ENCODE measurements around the gene S100A11.

S100A11 gene

DNA sequence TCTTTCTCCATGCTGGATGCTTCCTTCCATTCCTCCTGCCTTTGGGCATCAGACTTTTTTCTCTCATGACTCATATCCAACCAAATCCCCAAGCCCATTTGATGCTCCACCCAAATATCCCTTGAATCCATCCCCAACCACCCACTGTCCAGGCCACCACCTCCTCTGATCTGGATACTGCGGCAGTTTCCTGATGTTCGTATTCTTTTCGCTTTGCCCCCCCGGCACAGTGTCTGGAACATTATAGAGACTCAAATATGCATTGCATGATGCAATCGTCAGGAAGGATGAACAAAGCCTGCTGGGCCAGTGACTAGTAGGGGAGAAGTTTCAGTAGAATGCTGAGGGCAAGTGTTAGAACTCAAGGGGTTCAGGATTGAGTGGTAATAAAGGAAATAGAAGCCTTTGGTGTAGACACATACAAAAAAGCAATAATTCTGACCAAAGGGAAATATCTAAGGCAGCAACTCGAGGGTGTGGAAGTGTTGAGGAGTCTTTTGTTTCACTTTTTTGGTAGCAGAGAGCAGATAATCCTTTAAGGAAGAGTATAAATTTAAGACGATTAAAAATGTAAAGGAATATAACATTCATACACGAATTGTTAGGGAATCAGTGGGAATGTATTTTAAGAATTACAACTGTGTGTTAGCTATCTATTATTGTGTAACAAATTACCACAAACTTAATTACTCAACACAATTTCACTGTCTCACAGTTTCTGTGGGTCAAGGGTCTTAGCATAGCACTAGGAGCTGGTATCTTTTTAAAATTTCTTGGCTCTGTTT lies 7.5 kb downstream of the S100A11 start:
- H3K4me1 ChIP-seq (ENCODE audit: insufficient read depth, low read length), result peaks cover 6% of the 10 kb centered on the region; the same call in 1 of the 2 replicates
- peaks cover 21% of the 10 kb centered on the region for H3K36me3 ChIP-seq (ENCODE audit: insufficient read depth, low read length)
- H3K9ac ChIP-seq (ENCODE audit: low read depth, low read length), result no peak overlapping the region
- no peaks in the 10 kb centered on the region for H3K9me3 ChIP-seq (ENCODE audit: control insufficient read depth, insufficient read depth, low read length)

DNA sequence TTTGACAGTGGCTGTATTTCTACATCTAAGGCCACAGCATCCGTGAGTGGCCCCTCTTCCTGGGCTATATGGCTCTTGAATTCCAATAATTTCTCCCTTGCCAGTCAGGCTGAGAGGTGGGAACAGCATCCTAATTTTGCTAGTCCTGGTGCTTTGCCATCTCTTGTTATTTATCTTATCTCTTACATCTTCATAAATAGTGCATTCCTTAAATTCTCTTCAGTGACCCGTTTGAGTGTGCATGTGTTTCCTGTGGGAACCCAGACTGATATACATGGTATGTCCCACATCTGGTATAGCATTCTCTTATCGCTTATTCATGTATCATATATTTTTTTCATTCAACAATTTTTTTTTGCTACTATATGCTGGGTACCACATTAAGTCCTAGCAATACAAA lies 9.9 kb downstream of the S100A11 start:
- Histone ChIP-seq H3K9me3 (ENCODE audit: control insufficient read depth, insufficient read depth, low read length) (no peaks in the 10 kb centered on the region), H3K4me1 (ENCODE audit: insufficient read depth, low read length) (no peaks in the 10 kb centered on the region; the same call in 1 of the 2 replicates), H3K9ac (ENCODE audit: low read depth, low read length) (no peak overlapping the region), H3K36me3 (ENCODE audit: insufficient read depth, low read length) (peaks cover 3% of the 10 kb centered on the region; the same call in 1 of the 2 replicates)

- no peaks in the 10 kb centered on the region for H3K9me3 ChIP-seq (ENCODE audit: control insufficient read depth, insufficient read depth, low read length)
- H3K9ac ChIP-seq (ENCODE audit: low read depth, low read length), result no peak overlapping the region
- H3K4me1 ChIP-seq (ENCODE audit: insufficient read depth, low read length), result no peaks in the 10 kb centered on the region; the same call in 1 of the 2 replicates
- no peaks in the 10 kb centered on the region for H3K36me3 ChIP-seq (ENCODE audit: insufficient read depth, low read length)
These were observed 12.6 kb downstream of the S100A11 start for GRCh38 chr1:152024223-152024622.

DNA sequence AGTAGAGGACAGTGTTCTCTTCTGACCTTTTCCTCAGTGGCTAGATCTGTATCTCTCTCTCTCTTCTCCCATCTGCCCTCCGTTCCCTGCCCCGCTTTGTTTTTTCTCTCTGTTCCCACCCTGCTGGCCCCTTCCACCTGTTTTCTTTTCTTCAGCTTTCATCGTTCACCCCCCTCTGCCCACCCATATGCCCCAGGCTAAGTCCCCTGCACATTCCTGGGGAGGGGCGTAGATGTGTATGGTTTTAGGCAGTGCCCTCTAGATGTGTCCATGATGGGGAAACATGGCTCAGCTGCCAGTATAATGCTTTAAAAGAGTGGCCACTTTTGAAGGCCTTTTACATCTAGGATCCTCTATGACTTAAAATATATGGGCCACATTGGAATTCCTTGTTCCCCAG lies 13.6 kb downstream of the S100A11 start:
- no peaks in the 10 kb centered on the region for H3K36me3 ChIP-seq (ENCODE audit: insufficient read depth, low read length)
- no peaks in the 10 kb centered on the region for H3K9me3 ChIP-seq (ENCODE audit: control insufficient read depth, insufficient read depth, low read length)
- no peaks in the 10 kb centered on the region; the same call in 1 of the 2 replicates for H3K4me1 ChIP-seq (ENCODE audit: insufficient read depth, low read length)
- H3K9ac ChIP-seq (ENCODE audit: low read depth, low read length), result no peak overlapping the region

GRCh38 chr1:152022474-152022873 lies 14.3 kb downstream of the S100A11 start:
- Histone ChIP-seq H3K36me3 (ENCODE audit: insufficient read depth, low read length) (no peaks in the 10 kb centered on the region), H3K4me1 (ENCODE audit: insufficient read depth, low read length) (no peaks in the 10 kb centered on the region; the same call in 1 of the 2 replicates), H3K9ac (ENCODE audit: low read depth, low read length) (no peak overlapping the region), H3K9me3 (ENCODE audit: control insufficient read depth, insufficient read depth, low read length) (no peaks in the 10 kb centered on the region)

- H3K4me1 ChIP-seq (ENCODE audit: insufficient read depth, low read length), result no peaks in the 10 kb centered on the region; the same call in 1 of the 2 replicates
- H3K9ac ChIP-seq (ENCODE audit: low read depth, low read length), result no peak overlapping the region
- no peaks in the 10 kb centered on the region for H3K9me3 ChIP-seq (ENCODE audit: control insufficient read depth, insufficient read depth, low read length)
- H3K36me3 ChIP-seq (ENCODE audit: insufficient read depth, low read length), result no peaks in the 10 kb centered on the region
These were observed 15.2 kb downstream of the S100A11 start for GRCh38 chr1:152021569-152021968.

GRCh38 chr1:152020849-152021248 lies 16.0 kb downstream of the S100A11 start:
- Histone ChIP-seq H3K36me3 (ENCODE audit: insufficient read depth, low read length) (no peaks in the 10 kb centered on the region), H3K9ac (ENCODE audit: low read depth, low read length) (no peak overlapping the region), H3K9me3 (ENCODE audit: control insufficient read depth, insufficient read depth, low read length) (no peaks in the 10 kb centered on the region), H3K4me1 (ENCODE audit: insufficient read depth, low read length) (no peaks in the 10 kb centered on the region; the same call in 1 of the 2 replicates)

DNA sequence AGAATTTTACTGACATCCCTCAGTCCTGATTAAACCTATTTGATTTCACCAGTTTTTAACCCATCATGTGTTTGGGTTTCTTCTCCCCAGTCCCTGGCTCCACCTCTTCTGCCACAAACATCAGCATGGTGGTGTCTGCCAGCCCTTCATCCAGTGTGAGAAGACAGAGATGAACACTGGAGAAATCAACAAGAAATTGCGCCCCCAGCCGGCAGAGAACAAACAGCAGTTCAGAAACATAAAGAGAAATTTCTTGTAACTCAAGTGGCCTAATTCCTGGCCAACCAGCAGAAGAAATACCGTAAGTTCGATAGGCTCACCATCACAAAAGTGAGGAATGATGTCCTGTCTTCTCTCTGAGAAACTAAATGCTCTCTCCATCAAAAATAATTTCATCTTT lies 18.3 kb downstream of the S100A11 start:
- peaks cover 3% of the 10 kb centered on the region; the same call in 1 of the 2 replicates for H3K4me1 ChIP-seq (ENCODE audit: insufficient read depth, low read length)
- H3K36me3 ChIP-seq (ENCODE audit: insufficient read depth, low read length), result no peaks in the 10 kb centered on the region
- H3K9me3 ChIP-seq (ENCODE audit: control insufficient read depth, insufficient read depth, low read length), result no peaks in the 10 kb centered on the region
- H3K9ac ChIP-seq (ENCODE audit: low read depth, low read length), result no peak overlapping the region

GRCh38 chr1:152015766-152016165 lies 21.0 kb downstream of the S100A11 start:
- Histone ChIP-seq H3K36me3 (ENCODE audit: insufficient read depth, low read length) (no peaks in the 10 kb centered on the region), H3K9ac (ENCODE audit: low read depth, low read length) (no peak overlapping the region), H3K9me3 (ENCODE audit: control insufficient read depth, insufficient read depth, low read length) (no peaks in the 10 kb centered on the region), H3K4me1 (ENCODE audit: insufficient read depth, low read length) (peaks cover 3% of the 10 kb centered on the region; the same call in 1 of the 2 replicates)

- H3K9me3 ChIP-seq (ENCODE audit: control insufficient read depth, insufficient read depth, low read length), result no peaks in the 10 kb centered on the region
- no peaks in the 10 kb centered on the region for H3K36me3 ChIP-seq (ENCODE audit: insufficient read depth, low read length)
- H3K9ac ChIP-seq (ENCODE audit: low read depth, low read length), result no peak overlapping the region
- peaks cover 3% of the 10 kb centered on the region; the same call in 1 of the 2 replicates for H3K4me1 ChIP-seq (ENCODE audit: insufficient read depth, low read length)
These were observed 21.9 kb downstream of the S100A11 start for GRCh38 chr1:152014943-152015342.

- Histone ChIP-seq H3K4me1 (ENCODE audit: insufficient read depth, low read length) (peaks cover 3% of the 10 kb centered on the region; the same call in 1 of the 2 replicates), H3K9ac (ENCODE audit: low read depth, low read length) (no peak overlapping the region), H3K36me3 (ENCODE audit: insufficient read depth, low read length) (no peaks in the 10 kb centered on the region), H3K9me3 (ENCODE audit: control insufficient read depth, insufficient read depth, low read length) (no peaks in the 10 kb centered on the region)
These were observed 23.1 kb downstream of the S100A11 start for GRCh38 chr1:152013664-152014237.

DNA sequence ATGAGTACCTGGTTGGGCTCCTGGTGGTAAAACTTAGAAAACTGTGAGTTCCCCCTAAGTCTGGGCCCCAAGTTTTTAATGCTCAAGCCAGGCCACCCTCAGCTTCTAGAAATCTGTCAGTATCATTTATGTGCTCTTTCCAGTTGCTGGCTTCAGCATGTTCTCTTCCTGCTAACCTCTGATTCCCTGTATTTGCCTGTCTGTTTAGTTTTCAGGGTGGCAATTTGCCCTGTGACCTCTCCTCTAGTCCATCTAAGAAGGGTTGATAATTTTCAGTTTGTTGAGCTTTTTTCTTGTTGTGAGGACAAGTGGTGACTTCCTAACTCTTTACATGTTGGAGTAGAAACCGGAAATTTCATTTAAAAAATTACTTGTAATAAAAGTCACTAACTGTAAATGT lies 27.1 kb downstream of the S100A11 start:
- Histone ChIP-seq H3K9me3 (ENCODE audit: control insufficient read depth, insufficient read depth, low read length) (no peaks in the 10 kb centered on the region), H3K36me3 (ENCODE audit: insufficient read depth, low read length) (no peaks in the 10 kb centered on the region), H3K4me1 (ENCODE audit: insufficient read depth, low read length) (peaks cover 3% of the 10 kb centered on the region; the same call in 1 of the 2 replicates), H3K9ac (ENCODE audit: low read depth, low read length) (no peak overlapping the region)

GRCh38 chr1:152007047-152007446 lies 29.8 kb downstream of the S100A11 start:
- Histone ChIP-seq H3K9ac (ENCODE audit: low read depth, low read length) (no peak overlapping the region), H3K4me1 (ENCODE audit: insufficient read depth, low read length) (no peaks in the 10 kb centered on the region), H3K36me3 (ENCODE audit: insufficient read depth, low read length) (no peaks in the 10 kb centered on the region), H3K9me3 (ENCODE audit: control insufficient read depth, insufficient read depth, low read length) (no peaks in the 10 kb centered on the region)

GRCh38 chr1:152005360-152005912 lies 31.4 kb downstream of the S100A11 start:
- no peaks in the 10 kb centered on the region for H3K36me3 ChIP-seq (ENCODE audit: insufficient read depth, low read length)
- no peaks in the 10 kb centered on the region for H3K9me3 ChIP-seq (ENCODE audit: control insufficient read depth, insufficient read depth, low read length)
- no peak overlapping the region for H3K9ac ChIP-seq (ENCODE audit: low read depth, low read length)
- peaks cover 11% of the 10 kb centered on the region for H3K4me1 ChIP-seq (ENCODE audit: insufficient read depth, low read length)

Measured in ES-I3 (cell line).